CD4-positive, alpha-beta T cell treated with Interleukin-21 for 1 hour (primary cell): ENCODE data around the gene CDCA4.
"Not testable (repeated sequence)": the region's sequence is repeated elsewhere in the genome, so short reads cannot be mapped to it uniquely, and the experiment has no call there.

Experiments used
- DNase-seq: peaks from one replicate; pipeline ENCODE4 v3.0.0-alpha.2; 2020

Gene CDCA4

GRCh38 chr14:105030836-105031396, 10.0 kb upstream of the CDCA4 start:
- no peak for DNase-seq

- DNase-seq, result no peak
These were observed 9.3 kb upstream of the CDCA4 start for GRCh38 chr14:105030194-105030593.

- no peak for DNase-seq
These were observed 8.5 kb upstream of the CDCA4 start for GRCh38 chr14:105029402-105029801.

- DNase-seq, result no peak
These were observed 7.5 kb upstream of the CDCA4 start for GRCh38 chr14:105028251-105028927.

GRCh38 chr14:105027718-105028117, 6.8 kb upstream of the CDCA4 start:
- DNase-seq, result not testable (repeated sequence)

- DNase-seq, result no peak
These were observed 6.1 kb upstream of the CDCA4 start for GRCh38 chr14:105026802-105027563.

GRCh38 chr14:105026033-105026785, 5.3 kb upstream of the CDCA4 start:
- DNase-seq, result no peak

GRCh38 chr14:105025429-105025828, 4.5 kb upstream of the CDCA4 start:
- no peak for DNase-seq

- no peak for DNase-seq
These were observed 3.1 kb upstream of the CDCA4 start for GRCh38 chr14:105023791-105024480.

GRCh38 chr14:105023144-105023543, 2.3 kb upstream of the CDCA4 start:
- no peak for DNase-seq

GRCh38 chr14:105022276-105022670, 1.4 kb upstream of the CDCA4 start:
- DNase-seq, result no peak

GRCh38 chr14:105021656-105022275, 883 bp upstream of the CDCA4 start:
- no peak for DNase-seq

GRCh38 chr14:105019861-105020814, 745 bp downstream of the CDCA4 start:
- peak; percentile 73 for DNase-seq

GRCh38 chr14:105018414-105018813, 2.5 kb downstream of the CDCA4 start:
- no peak for DNase-seq

GRCh38 chr14:105015905-105016304, 5.0 kb downstream of the CDCA4 start:
- no peak for DNase-seq

GRCh38 chr14:105015242-105015641, 5.6 kb downstream of the CDCA4 start:
- DNase-seq, result peak; percentile 35

GRCh38 chr14:105014631-105015030, 6.3 kb downstream of the CDCA4 start:
- no peak for DNase-seq

- no peak for DNase-seq
These were observed 6.9 kb downstream of the CDCA4 start for GRCh38 chr14:105014032-105014431.

- no peak for DNase-seq
These were observed 7.6 kb downstream of the CDCA4 start for GRCh38 chr14:105013150-105013785.

- no peak for DNase-seq
These were observed 8.5 kb downstream of the CDCA4 start for GRCh38 chr14:105012171-105012985.
